ENCODE measurements around the gene PPIF. TPM values are rescaled to one million over a fixed set of nuclear protein-coding genes. Genes with fewer than 3 reads are reported as not detected.
A peak's percentile ranks its signal among the peaks of the same experiment; 100 is the strongest.

Gene PPIF
- total and polyA plus RNA-seq, 2 of the 13 experiments (the other 11 are each of a cell fraction or from before 2014, with no cell fraction given) = 147 to 157 TPM

DNA sequence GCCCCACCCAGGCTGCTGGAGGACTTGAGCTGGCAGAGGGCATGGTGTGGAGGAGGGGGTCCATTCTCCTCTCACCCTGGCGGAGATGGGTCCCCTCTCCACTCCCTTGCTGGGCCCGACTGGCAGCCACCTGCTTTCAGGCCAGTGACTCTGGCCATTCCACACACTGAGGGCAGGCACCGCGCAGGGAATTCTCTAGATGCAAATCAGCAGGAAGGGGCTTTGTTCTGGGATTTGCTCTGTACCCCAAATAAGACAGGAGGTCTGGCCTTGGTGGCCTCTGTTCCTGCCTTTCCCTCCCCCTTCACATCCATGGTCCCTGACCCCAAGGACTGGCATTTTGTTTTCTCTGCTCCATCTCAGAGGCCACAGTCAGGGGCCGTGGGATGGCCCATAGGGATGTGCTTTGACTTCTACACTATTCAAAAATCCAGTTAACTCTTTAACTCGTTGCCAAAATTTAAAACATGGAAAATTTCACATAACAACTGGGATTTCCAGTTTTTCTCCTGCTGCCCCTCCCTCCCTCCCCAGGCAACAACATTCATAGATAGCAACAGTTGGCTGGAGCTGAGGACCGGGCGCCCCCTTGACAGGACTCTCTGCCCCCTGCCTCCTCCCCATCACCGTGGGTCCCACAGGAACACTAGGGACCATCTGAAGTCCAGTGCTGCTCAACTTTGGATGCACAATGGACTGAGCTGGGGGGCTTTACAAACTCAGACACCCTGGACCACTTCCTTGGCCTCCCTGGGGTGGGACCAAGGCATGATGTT, 33.9 kb downstream of the PPIF start:
- no peaks in the 10 kb centered on the region for H3K79me2 ChIP-seq (ENCODE audit: insufficient read depth, low read length)
- no peaks in the 10 kb centered on the region for H3K36me3 ChIP-seq (replicated peaks in 1 of 2; ENCODE audit: control insufficient read depth in 1 of 2, insufficient read depth in 2 of 2, low read length in 2 of 2)
- peak overlapping the region; percentile 63 for H3K9ac ChIP-seq (ENCODE audit: insufficient read depth, low read depth, low read length)
- peak overlapping the region; percentile 97 for H3K4me2 ChIP-seq (ENCODE audit: low read depth, low read length)
- DNase-seq (ENCODE audit: low spot score) (no peak), FAIRE-seq (no peak), ATAC-seq (0 out of 3 replicates have a peak, but pooled peaks have one; percentile 1)
- ChIA-PET POLR2A (interaction anchor here (1.6 to 2.2 kb wide), 2 partner anchors 44 to 87 kb away, joined by 6 to 8 read pairs; no protein-coding TSS in a partner anchor), CTCF (ENCODE audit: low intra/inter-chr PET ratio, low total read pairs) (no interaction called here)
- WGBS (ENCODE audit: low lambda C conversion rate) = 51% methylated on average over 6 of the region's 9 CpGs
- no TSS peak for BruUV-seq (replicated peaks)
- H3K9me3 ChIP-seq (ENCODE audit: low read length) = no peaks in the 10 kb centered on the region
- intact Hi-C loops (cut with micrococcal nuclease; ENCODE audit: unreplicated experiment) (loop anchor here (1.0 kb wide), 1 partner anchor 43 kb away; no protein-coding TSS in a partner anchor), in situ Hi-C loops (cut with HindIII; ENCODE audit: extremely low pct_ligation_motif_present, low pct_unique_long_range_greater_than_20kb) (no loop called here)
- H2AFZ ChIP-seq (ENCODE audit: low read length) = no peak overlapping the region
- no peaks in the 10 kb centered on the region for H3K27me3 ChIP-seq (ENCODE audit: control insufficient read depth in 1 of 2, insufficient read depth in 2 of 2, low read length in 2 of 2)
- H3K27ac ChIP-seq (ENCODE audit: extremely low read length, insufficient read depth, low read length) = peak overlapping the region; percentile 95
- peaks cover 57% of the 10 kb centered on the region for H3K4me1 ChIP-seq (ENCODE audit: insufficient read depth, low read length)
- H3K4me3 ChIP-seq (replicated peaks in 1 of 3; ENCODE audit: insufficient read depth in 1 of 3, low read depth in 2 of 3, low read length in 3 of 3) = peak overlapping the region in 1 of 3 experiments; percentile 90; a peak in 2 of 6 replicates
- H4K20me1 ChIP-seq (ENCODE audit: insufficient read depth, low read length) = no peaks in the 10 kb centered on the region
- TF ChIP-seq POGK (CRISPR knock-in tag; conservative IDR thresholded peaks at IDR 0.05) (no peak), NFE2L1 (CRISPR knock-in tag; IDR thresholded peaks at IDR 0.05; ENCODE audit: borderline replicate concordance) (no peak), RAD21 (CRISPR knock-in tag; IDR thresholded peaks at IDR 0.05) (no peak), MYNN (CRISPR knock-in tag; IDR thresholded peaks at IDR 0.05; ENCODE audit: low read depth) (no peak), NFYC (CRISPR knock-in tag; IDR thresholded peaks at IDR 0.05) (no peak), SRSF1 (optimal IDR thresholded peaks at IDR 0.05; ENCODE audit: low read depth, low read length) (no peak), ZNF281 (CRISPR knock-in tag; IDR thresholded peaks at IDR 0.05; ENCODE audit: borderline replicate concordance) (0 out of 2 replicates have a peak, but pooled peaks have one; percentile 6), ZNF232 (CRISPR knock-in tag; IDR thresholded peaks at IDR 0.05; ENCODE audit: borderline replicate concordance) (no peak), HES4 (CRISPR knock-in tag; IDR thresholded peaks at IDR 0.05; ENCODE audit: borderline replicate concordance) (no peak), ISX (CRISPR knock-in tag; conservative IDR thresholded peaks at IDR 0.05) (no peak)
- TF ChIP-seq, protein P1, sequence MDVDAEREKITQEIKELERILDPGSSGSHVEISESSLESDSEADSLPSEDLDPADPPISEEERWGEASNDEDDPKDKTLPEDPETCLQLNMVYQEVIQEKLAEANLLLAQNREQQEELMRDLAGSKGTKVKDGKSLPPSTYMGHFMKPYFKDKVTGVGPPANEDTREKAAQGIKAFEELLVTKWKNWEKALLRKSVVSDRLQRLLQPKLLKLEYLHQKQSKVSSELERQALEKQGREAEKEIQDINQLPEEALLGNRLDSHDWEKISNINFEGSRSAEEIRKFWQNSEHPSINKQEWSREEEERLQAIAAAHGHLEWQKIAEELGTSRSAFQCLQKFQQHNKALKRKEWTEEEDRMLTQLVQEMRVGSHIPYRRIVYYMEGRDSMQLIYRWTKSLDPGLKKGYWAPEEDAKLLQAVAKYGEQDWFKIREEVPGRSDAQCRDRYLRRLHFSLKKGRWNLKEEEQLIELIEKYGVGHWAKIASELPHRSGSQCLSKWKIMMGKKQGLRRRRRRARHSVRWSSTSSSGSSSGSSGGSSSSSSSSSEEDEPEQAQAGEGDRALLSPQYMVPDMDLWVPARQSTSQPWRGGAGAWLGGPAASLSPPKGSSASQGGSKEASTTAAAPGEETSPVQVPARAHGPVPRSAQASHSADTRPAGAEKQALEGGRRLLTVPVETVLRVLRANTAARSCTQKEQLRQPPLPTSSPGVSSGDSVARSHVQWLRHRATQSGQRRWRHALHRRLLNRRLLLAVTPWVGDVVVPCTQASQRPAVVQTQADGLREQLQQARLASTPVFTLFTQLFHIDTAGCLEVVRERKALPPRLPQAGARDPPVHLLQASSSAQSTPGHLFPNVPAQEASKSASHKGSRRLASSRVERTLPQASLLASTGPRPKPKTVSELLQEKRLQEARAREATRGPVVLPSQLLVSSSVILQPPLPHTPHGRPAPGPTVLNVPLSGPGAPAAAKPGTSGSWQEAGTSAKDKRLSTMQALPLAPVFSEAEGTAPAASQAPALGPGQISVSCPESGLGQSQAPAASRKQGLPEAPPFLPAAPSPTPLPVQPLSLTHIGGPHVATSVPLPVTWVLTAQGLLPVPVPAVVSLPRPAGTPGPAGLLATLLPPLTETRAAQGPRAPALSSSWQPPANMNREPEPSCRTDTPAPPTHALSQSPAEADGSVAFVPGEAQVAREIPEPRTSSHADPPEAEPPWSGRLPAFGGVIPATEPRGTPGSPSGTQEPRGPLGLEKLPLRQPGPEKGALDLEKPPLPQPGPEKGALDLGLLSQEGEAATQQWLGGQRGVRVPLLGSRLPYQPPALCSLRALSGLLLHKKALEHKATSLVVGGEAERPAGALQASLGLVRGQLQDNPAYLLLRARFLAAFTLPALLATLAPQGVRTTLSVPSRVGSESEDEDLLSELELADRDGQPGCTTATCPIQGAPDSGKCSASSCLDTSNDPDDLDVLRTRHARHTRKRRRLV (CRISPR knock-in tag; IDR thresholded peaks at IDR 0.05) = no peak
- TF ChIP-seq, protein P2, sequence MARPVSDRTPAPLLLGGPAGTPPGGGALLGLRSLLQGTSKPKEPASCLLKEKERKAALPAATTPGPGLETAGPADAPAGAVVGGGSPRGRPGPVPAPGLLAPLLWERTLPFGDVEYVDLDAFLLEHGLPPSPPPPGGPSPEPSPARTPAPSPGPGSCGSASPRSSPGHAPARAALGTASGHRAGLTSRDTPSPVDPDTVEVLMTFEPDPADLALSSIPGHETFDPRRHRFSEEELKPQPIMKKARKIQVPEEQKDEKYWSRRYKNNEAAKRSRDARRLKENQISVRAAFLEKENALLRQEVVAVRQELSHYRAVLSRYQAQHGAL (CRISPR knock-in tag; IDR thresholded peaks at IDR 0.05; ENCODE audit: not compliant biosample characterization) = no peak

Data from HepG2 (cell line).